Stromal cell of bone marrow (primary cell): ENCODE results near the gene MPHOSPH6.
A peak's percentile ranks its signal among the peaks of the same experiment; 100 is the strongest.
"Not testable (repeated sequence)": the region's sequence is repeated elsewhere in the genome, so short reads cannot be mapped to it uniquely, and the experiment has no call there.

ENCODE experiments used
- DNase-seq: peaks from one replicate; pipeline ENCODE4 v3.0.0-alpha.2; 2012; ENCODE audit warnings: low read depth

Gene MPHOSPH6, protein sequence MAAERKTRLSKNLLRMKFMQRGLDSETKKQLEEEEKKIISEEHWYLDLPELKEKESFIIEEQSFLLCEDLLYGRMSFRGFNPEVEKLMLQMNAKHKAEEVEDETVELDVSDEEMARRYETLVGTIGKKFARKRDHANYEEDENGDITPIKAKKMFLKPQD

DNA sequence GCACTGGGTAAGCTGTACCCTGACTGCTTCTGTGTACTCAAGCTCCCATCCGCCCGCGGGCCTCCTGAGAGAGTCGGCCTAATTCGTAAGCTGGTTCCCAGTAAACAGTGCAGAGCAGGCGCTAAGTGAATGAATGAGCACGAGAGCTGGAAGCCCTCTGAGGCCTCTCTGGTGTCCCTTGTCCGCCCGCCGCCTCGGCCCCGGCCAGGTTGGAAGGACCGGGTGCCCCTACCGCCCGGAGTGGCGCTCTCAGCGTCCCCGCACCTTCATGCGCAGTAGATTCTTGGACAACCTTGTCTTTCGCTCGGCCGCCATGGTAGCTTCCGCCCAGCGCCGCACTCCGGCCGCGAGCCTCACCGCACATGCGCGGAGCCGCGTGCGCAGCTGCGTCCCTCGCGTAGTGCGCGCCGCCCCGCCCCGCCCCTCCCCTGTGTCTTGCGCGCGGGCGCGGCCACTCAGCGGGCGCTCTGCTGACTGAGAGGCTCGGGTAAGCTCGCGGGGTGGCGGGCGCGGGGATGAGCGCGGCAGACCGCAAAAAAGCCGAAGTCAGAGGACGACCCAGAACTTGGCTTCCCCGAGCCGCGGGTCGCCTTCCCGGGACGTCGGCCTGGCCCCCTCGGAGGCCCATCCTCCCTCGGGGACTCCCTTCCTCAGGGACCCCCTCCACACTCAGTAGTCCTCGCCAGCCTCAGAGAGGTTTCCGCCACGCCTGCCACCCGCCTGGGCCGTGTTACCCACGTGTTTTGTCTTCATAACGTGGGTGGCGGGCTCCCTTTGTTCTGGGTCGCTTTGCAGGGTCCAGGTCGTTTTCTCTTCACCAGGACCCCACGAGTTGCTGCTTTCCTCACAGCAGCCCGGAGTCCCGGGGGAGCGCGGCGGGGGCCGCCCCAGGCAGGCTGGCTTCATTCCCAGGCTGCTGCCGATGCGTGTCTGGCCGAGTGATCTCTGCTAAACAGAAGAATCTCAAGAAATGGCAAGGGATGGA is at the start of gene MPHOSPH6:
Gene MPHOSPH6 (minus strand): TSS at position 364 of the 985 bp plus-strand sequence. CDS start 49 bp downstream, at position 315.
- peak; percentile 81 for DNase-seq

DNA sequence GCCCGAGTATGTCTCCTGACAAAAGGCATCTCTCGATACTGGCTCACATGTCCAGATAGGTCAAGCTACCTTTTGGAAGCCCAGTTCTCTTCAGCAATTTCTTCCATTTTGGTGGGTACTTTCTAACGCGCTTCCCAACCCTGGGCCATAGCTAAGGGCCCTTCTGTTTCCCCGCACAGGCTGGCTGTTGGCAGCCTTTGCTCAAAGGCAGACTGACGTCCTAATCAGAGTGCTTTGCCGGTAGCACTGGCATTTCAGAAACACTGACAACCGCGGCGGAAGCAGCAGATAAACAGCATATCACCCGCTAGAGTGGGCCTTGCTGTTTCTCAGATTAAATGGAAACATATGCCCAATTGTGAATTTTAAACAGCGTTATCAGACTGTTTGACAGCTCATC is 49.3 kb upstream of the MPHOSPH6 start:
- no peak for DNase-seq

GRCh38 chr16:82209314-82209713 is 39.3 kb upstream of the MPHOSPH6 start:
- not testable (repeated sequence) for DNase-seq

DNA sequence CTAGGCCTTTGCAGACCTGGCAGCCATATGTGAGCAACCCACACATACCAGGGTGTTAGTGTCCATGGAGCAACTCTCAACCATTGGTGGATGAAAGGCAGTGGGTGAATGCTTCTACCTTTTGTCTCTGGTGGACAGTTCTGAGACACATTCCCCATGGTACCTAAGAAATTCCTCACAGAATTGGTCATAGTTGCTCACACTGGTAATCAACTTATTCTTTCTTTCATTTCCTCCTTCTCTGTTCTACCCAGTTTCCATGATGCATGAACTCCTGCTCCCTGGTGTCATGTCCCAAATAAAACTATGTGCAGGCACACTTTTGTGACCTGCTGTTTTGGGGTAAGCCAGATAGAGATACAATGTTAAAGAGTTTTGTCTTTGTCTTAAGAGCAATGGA is 33.2 kb upstream of the MPHOSPH6 start:
- DNase-seq, result no peak

- DNase-seq, result no peak
These were observed 31.9 kb upstream of the MPHOSPH6 start for GRCh38 chr16:82201926-82202325.

DNA sequence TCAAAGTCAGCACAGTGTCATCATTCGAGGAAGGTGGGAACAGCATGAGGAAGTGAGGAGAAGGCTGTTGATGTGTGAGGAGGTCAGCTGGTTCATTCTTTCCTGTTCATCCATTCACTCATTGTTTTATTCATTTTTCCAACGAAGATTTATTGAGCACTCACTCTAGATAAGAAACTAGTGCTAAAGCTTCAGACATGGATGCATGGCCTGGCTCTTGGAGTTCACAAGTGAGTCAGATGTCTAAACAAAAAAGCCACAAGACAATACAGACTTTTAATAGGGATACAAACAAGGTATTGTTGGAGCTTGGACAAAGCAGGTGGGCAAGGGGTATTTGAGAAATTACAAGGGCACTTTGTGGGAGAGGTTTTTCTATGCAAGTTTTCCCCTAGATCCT is 31.3 kb upstream of the MPHOSPH6 start:
- DNase-seq, result no peak

- DNase-seq, result no peak
These were observed 29.2 kb upstream of the MPHOSPH6 start for GRCh38 chr16:82199209-82199608.

GRCh38 chr16:82197540-82198240 is 27.7 kb upstream of the MPHOSPH6 start:
- DNase-seq, result no peak

GRCh38 chr16:82195917-82196494 is 26.0 kb upstream of the MPHOSPH6 start:
- no peak for DNase-seq

GRCh38 chr16:82194086-82194485 is 24.1 kb upstream of the MPHOSPH6 start:
- no peak for DNase-seq

DNA sequence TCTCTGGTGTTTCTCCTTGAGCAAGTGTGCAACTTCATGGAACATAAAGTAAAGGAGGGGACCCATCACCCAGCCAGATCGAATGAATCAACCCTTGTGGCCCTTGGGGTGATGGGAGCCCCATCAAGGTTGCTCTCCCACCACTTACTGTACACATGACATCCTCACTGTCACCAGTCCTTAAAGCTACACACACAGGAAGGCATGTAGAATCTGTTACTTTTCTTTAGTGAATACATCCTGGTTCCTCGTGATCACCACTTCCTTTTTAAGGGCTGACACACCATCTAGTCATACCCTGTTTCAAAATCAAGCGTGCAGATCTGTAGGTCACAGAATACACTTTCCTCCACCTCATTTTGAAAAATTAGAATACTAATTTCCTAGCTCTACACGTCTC is 22.6 kb upstream of the MPHOSPH6 start:
- peak; percentile 52 for DNase-seq

DNA sequence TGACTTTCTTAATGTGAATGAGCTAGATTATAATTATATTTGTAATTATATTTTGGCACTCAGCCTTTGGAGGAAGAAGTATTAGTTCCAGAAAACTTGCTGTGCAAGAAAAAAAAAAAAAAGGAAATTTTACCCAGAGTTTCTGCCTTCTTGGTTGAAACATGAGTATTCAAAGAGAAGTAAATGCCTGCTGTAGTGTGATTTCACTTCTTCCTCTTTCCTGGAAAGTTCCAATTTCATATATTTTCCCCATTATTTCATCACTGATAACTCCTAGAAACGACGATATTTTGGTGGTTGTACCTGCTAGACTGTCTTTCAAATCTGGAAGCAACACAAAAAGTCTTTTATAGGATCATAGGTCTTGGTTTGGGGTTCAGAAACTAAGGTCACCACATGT is 20.4 kb upstream of the MPHOSPH6 start:
- DNase-seq, result no peak

GRCh38 chr16:82187829-82188228 is 17.8 kb upstream of the MPHOSPH6 start:
- no peak for DNase-seq

- DNase-seq, result no peak
These were observed 15.0 kb upstream of the MPHOSPH6 start for GRCh38 chr16:82185012-82185411.

- DNase-seq, result no peak
These were observed 14.2 kb upstream of the MPHOSPH6 start for GRCh38 chr16:82184213-82184612.

- no peak for DNase-seq
These were observed 13.0 kb upstream of the MPHOSPH6 start for GRCh38 chr16:82183004-82183397.

DNA sequence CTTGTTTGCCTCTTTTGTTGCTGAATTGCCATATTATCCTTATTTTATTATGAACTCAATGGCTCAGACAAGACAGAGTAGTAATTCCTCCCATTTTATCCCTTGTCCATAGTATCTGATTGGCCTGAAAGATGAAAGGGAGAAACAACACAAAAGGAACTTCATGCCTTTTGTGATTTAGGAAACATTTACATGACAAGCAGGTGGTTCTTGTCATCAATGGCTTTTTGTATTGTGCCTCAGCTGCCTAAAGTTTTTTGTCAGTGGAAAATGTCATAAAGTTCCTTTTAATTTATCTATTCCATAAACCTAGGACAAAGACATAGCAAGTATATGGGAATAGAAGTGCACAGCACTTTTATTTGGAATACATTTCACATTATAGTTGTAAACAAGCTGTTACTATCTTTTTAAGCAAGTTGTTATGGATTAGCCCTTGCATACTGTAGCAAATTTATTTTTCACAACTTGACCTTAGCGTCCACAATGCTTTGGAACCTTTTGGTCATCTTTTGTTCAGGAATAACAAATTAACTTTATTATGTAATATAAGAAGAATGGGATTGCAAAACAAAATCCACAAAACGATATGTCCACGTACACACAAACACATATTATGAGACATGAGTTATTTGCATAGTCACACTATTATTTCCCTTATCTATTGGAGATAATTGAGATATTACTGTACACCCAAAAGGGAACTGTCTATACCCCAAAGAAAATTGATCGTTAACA is 12.4 kb upstream of the MPHOSPH6 start:
- DNase-seq, result no peak

- DNase-seq, result no peak
These were observed 11.6 kb upstream of the MPHOSPH6 start for GRCh38 chr16:82181461-82182185.

DNA sequence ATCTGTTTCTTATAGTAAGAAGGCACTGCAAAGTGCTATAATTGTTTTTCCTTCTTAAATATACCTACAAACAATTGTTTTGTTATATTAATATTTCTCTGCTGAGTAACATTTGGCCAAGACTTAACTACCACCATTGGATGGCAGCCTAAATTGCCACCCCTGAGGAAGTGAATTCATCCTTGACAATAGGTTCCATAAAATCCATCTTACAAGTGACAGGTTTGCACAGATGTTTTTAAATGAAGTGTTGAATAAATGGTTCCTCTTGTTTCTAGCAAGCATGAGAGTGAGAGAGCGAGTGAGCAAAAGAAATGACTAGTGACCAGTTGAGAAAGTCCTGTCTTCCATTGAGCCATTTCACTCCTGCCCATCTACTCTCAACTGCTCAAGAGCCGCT is 8.3 kb upstream of the MPHOSPH6 start:
- DNase-seq, result no peak

- DNase-seq, result no peak
These were observed 7.5 kb upstream of the MPHOSPH6 start for GRCh38 chr16:82177555-82177954.

GRCh38 chr16:82176204-82176603 is 6.2 kb upstream of the MPHOSPH6 start:
- no peak for DNase-seq
